Caco-2 (cell line): ENCODE data around the gene COL15A1. TPM values are rescaled to one million over a fixed set of nuclear protein-coding genes. Genes with fewer than 3 reads are reported as not detected.

ENCODE experiments used
- BruUV-seq: library from RNA; stranded (reverse); fragments of 400-500 nt; replicated peaks from 2 replicates; lab custom pipeline; 2021; lab: Mats Ljungman, UMichigan
- CTCF ChIA-PET: fragments of 300-600 bp; sonication (Branson Sonifier 250); formaldehyde crosslinking; loops from one replicate; lab custom pipeline; 2022; ENCODE audit warnings: antibody characterized with exemption; lab: Charles Lee
- POLR2A ChIA-PET: fragments of 300-600 bp; sonication (Branson Sonifier 250); formaldehyde crosslinking; loops from one replicate; lab custom pipeline; 2022; ENCODE audit warnings: antibody characterized with exemption; lab: Charles Lee
- DNase-seq, 2 experiments: peaks; one replicate each; pipeline versions ENCODE4 v3.0.0 to v3.0.0-alpha.2; 2020 to 2022
- H3K27me3 ChIP-seq: replicated peaks from 2 replicates; pipeline ENCODE4 v1.6.0; 2011; ENCODE audit warnings: low read length; ENCODE audit not compliant: control insufficient read depth, insufficient read depth
- H3K36me3 ChIP-seq: 2 replicates; pipeline ENCODE4 v1.5.1; 2011; ENCODE audit warnings: low read length; ENCODE audit not compliant: control insufficient read depth, insufficient read depth
- H3K4me1 ChIP-seq: fragments of 250-450 bp; sonication (Bioruptor Pico); 2 replicates; pipeline ENCODE4 v1.5.1; 2020; ENCODE audit warnings: mild to moderate bottlenecking
- H3K4me3 ChIP-seq: 2 replicates; pipeline ENCODE4 v1.5.1; 2011; ENCODE audit warnings: low read depth, mild to moderate bottlenecking, control low read depth, low read length
- H3K9me3 ChIP-seq: fragments of 250-450 bp; sonication (Bioruptor Pico); 2 replicates; pipeline ENCODE4 v1.5.1; 2020; ENCODE audit warnings: mild to moderate bottlenecking, moderate library complexity
- H3K27ac Mint-ChIP-seq: one replicate; pipeline ENCODE4 v1.8.0; 2022; ENCODE audit warnings: mixed read lengths; ENCODE audit not compliant: unreplicated experiment
- H3K27me3 Mint-ChIP-seq: one replicate; pipeline ENCODE4 v1.8.0; 2022; ENCODE audit warnings: mixed read lengths; ENCODE audit not compliant: insufficient read depth, unreplicated experiment
- H3K36me3 Mint-ChIP-seq: one replicate; pipeline ENCODE4 v1.8.0; 2022; ENCODE audit warnings: mild to moderate bottlenecking, mixed read lengths; ENCODE audit not compliant: insufficient read depth, unreplicated experiment
- H3K4me1 Mint-ChIP-seq: one replicate; pipeline ENCODE4 v1.8.0; 2022; ENCODE audit warnings: low read depth, mixed read lengths; ENCODE audit not compliant: unreplicated experiment
- H3K4me3 Mint-ChIP-seq: one replicate; pipeline ENCODE4 v1.8.0; 2022; ENCODE audit warnings: mild to moderate bottlenecking, moderate library complexity, mixed read lengths; ENCODE audit not compliant: unreplicated experiment
- H3K9me3 Mint-ChIP-seq: one replicate; pipeline ENCODE4 v1.8.0; 2022; ENCODE audit warnings: mixed read lengths; ENCODE audit not compliant: unreplicated experiment
- intact Hi-C: fragments of 100-400 bp; cut with micrococcal nuclease; formaldehyde crosslinking; loops from one replicate; pipeline ENCODE4 v1.10.0; 2022; ENCODE audit not compliant: unreplicated experiment
- total RNA-seq: library from RNA; stranded (reverse); gene quantifications from 2 replicates; pipeline ENCODE4 v1.2.3, GENCODE V29; 2022
- TF ChIP-seq, protein P1 (sequence below), 2 experiments: fragments of 200-600 bp in 1 of 2; IDR thresholded peaks; 1 replicate in 1 of 2; 2 replicates in 1 of 2; pipeline versions ENCODE4 v1.5.1 to v1.8.0; 2011 to 2022; ENCODE audit warnings: antibody characterized with exemption in 1 of 2, control low read depth in 1 of 2, inconsistent platforms in 1 of 2, low read depth in 1 of 2, low read length in 1 of 2, mild to moderate bottlenecking in 1 of 2, moderate library complexity in 1 of 2; ENCODE audit not compliant: insufficient read depth in 1 of 2, severe bottlenecking in 1 of 2, unreplicated experiment in 1 of 2

The COL15A1 gene
- total RNA-seq, 1 experiment from 2014 or later = not detected

DNA sequence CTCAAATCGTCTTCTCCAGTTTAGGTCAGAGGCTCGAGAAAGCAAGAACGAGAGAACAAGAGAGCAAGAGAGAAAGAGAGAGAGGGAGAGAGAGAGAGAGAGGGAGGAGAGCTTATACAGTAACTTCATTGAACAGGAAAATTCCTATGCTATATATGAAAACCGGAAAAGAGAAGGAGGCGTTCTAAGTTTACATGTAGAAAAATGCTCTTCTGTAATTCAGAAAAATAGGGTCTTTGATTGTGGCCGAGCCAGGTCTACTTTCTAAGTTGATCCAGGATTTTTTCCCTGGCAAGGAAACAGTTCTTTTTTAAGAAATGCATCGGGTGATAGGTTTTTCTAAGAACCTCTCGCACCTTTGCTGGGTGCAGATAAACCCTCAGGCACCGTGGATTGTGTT, 29.5 kb downstream of the COL15A1 start:
- H3K27ac Mint-ChIP-seq = no peak overlapping the region
- DNase-seq = no peak
- no peaks in the 10 kb centered on the region for H3K4me1 ChIP-seq
- H3K4me1 Mint-ChIP-seq = no peaks in the 10 kb centered on the region
- ChIA-PET CTCF (no interaction called here), POLR2A (interaction anchor here (0.6 kb wide), 1 partner anchor 24 kb away, joined by 3 read pairs; no protein-coding TSS in a partner anchor)
- H3K9me3 ChIP-seq = no peaks in the 10 kb centered on the region
- intact Hi-C loops = no loop called here
- BruUV-seq = no TSS peak
- no peak overlapping the region for H3K4me3 Mint-ChIP-seq
- no peaks in the 10 kb centered on the region for H3K36me3 Mint-ChIP-seq
- no peaks in the 10 kb centered on the region for H3K36me3 ChIP-seq
- H3K4me3 ChIP-seq = no peak overlapping the region
- peaks cover 2% of the 10 kb centered on the region; the same call in 1 of the 2 replicates for H3K27me3 ChIP-seq
- H3K9me3 Mint-ChIP-seq = no peaks in the 10 kb centered on the region
- peaks cover 13% of the 10 kb centered on the region for H3K27me3 Mint-ChIP-seq
- TF ChIP-seq, protein P1, sequence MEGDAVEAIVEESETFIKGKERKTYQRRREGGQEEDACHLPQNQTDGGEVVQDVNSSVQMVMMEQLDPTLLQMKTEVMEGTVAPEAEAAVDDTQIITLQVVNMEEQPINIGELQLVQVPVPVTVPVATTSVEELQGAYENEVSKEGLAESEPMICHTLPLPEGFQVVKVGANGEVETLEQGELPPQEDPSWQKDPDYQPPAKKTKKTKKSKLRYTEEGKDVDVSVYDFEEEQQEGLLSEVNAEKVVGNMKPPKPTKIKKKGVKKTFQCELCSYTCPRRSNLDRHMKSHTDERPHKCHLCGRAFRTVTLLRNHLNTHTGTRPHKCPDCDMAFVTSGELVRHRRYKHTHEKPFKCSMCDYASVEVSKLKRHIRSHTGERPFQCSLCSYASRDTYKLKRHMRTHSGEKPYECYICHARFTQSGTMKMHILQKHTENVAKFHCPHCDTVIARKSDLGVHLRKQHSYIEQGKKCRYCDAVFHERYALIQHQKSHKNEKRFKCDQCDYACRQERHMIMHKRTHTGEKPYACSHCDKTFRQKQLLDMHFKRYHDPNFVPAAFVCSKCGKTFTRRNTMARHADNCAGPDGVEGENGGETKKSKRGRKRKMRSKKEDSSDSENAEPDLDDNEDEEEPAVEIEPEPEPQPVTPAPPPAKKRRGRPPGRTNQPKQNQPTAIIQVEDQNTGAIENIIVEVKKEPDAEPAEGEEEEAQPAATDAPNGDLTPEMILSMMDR (IDR thresholded peaks at IDR 0.05; ENCODE audit: insufficient read depth in 1 of 2, low read depth in 1 of 2, low read length in 1 of 2, severe bottlenecking in 1 of 2, unreplicated experiment in 1 of 2) = no peak

DNA sequence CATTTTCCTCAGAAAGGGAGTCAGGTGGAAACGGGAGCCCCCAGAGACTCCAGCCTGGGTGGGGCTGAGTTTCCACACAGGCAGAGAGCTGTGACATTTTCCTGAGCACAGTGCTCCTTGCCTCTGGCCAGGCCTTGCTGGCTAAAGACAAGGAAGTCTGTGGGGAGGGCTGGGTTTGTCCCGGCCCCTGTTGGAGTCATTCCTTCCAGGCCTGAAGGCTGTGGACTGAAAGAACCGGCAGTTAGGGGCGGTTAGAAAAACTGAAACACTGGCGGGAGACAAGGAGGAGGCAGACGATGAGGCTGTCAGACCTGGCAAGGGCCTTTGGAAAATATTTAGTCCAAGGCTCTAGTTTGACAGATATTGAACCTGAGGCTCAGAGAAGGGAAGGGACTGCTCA, 29.9 kb downstream of the COL15A1 start:
- POLR2A ChIA-PET = no interaction called here
- Mint-ChIP-seq H3K4me1 (no peaks in the 10 kb centered on the region), H3K4me3 (no peak overlapping the region), H3K27me3 (peaks cover 13% of the 10 kb centered on the region), H3K36me3 (no peaks in the 10 kb centered on the region), H3K27ac (no peak overlapping the region), H3K9me3 (no peaks in the 10 kb centered on the region)
- TF ChIP-seq, protein P1 (IDR thresholded peaks at IDR 0.05; ENCODE audit: insufficient read depth in 1 of 2, low read depth in 1 of 2, low read length in 1 of 2, severe bottlenecking in 1 of 2, unreplicated experiment in 1 of 2) = no peak
- Histone ChIP-seq H3K4me1 (no peaks in the 10 kb centered on the region), H3K4me3 (no peak overlapping the region), H3K9me3 (no peaks in the 10 kb centered on the region), H3K36me3 (no peaks in the 10 kb centered on the region), H3K27me3 (peaks cover 2% of the 10 kb centered on the region; the same call in 1 of the 2 replicates)
- CTCF ChIA-PET = no interaction called here
- DNase-seq = no peak
- intact Hi-C loops = no loop called here
- BruUV-seq = no TSS peak

DNA sequence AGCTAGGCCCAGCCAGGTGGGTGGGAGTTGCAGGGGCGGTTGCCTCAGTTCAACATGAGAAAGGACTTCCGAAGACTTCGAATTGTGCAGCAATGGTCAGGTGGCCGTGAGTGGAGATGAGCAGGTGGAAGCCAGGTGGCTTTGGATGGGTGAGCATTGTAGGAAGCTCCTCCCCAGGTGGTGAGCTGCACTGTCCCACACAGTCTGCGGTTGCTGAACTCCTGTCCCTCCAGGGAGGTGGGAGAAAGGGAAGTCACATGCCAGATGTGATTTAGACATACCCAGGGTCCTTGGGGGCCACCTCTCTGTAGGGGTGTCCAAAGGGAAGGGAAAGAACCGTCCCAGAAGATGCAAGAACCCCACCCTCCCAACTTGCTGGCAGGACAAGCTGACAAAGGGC, 30.4 kb downstream of the COL15A1 start:
- intact Hi-C loops = no loop called here
- no peak overlapping the region for H3K4me3 ChIP-seq
- DNase-seq = no peak
- H3K4me1 ChIP-seq = no peaks in the 10 kb centered on the region
- no peaks in the 10 kb centered on the region for H3K4me1 Mint-ChIP-seq
- no peak overlapping the region for H3K27ac Mint-ChIP-seq
- POLR2A ChIA-PET = no interaction called here
- H3K36me3 Mint-ChIP-seq = no peaks in the 10 kb centered on the region
- peaks cover 2% of the 10 kb centered on the region; the same call in 1 of the 2 replicates for H3K27me3 ChIP-seq
- no peaks in the 10 kb centered on the region for H3K9me3 ChIP-seq
- TF ChIP-seq, protein P1 (IDR thresholded peaks at IDR 0.05; ENCODE audit: insufficient read depth in 1 of 2, low read depth in 1 of 2, low read length in 1 of 2, severe bottlenecking in 1 of 2, unreplicated experiment in 1 of 2) = no peak
- H3K27me3 Mint-ChIP-seq = peaks cover 13% of the 10 kb centered on the region
- no peak overlapping the region for H3K4me3 Mint-ChIP-seq
- no peaks in the 10 kb centered on the region for H3K36me3 ChIP-seq
- BruUV-seq = no TSS peak
- CTCF ChIA-PET = no interaction called here
- no peaks in the 10 kb centered on the region for H3K9me3 Mint-ChIP-seq
